Esophagus muscularis mucosa (tissue), 4 donors: ENCODE measurements around the gene HADH. TPM values are rescaled to one million over a fixed set of nuclear protein-coding genes. Genes with fewer than 3 reads are reported as not detected.

Experiments used
- DNase-seq: peaks from one replicate; pipeline ENCODE4 v3.0.0-alpha.2; 2017; ENCODE audit errors: extremely low spot score
- H3K27ac ChIP-seq, 4 donors: fragments of 200-600 bp; sonication (generic); replicated peaks in 1 of 4; 1 replicate in 3 of 4; 2 replicates in 1 of 4; pipeline ENCODE4 v1.5.1; 2016 to 2019; ENCODE audit warnings: mild to moderate bottlenecking in 1 of 4
- H3K27me3 ChIP-seq, 4 donors: fragments of 200-600 bp; sonication (generic); one replicate each; pipeline versions ENCODE4 v1.5.1 to v1.6.0; 2016 to 2019
- H3K36me3 ChIP-seq, 4 donors: fragments of 200-600 bp; sonication (generic); one replicate each; pipeline ENCODE4 v1.5.1; 2016 to 2019
- H3K4me1 ChIP-seq, 4 donors: fragments of 200-600 bp; sonication (generic); one replicate each; pipeline ENCODE4 v1.5.1; 2016 to 2019
- H3K4me3 ChIP-seq, 4 donors: fragments of 200-600 bp; sonication (generic); 1 replicate in 2 of 4; 2 replicates in 2 of 4; pipeline ENCODE4 v1.5.1; 2016 to 2019; ENCODE audit warnings: mild to moderate bottlenecking in 4 of 4, moderate library complexity in 1 of 4
- H3K9me3 ChIP-seq, 4 donors: fragments of 200-600 bp; sonication (generic); 1 replicate in 3 of 4; 2 replicates in 1 of 4; pipeline ENCODE4 v1.5.1; 2016 to 2019
- CTCF ChIP-seq, 3 experiments: fragments of 200-600 bp in 2 of 3; fragments of 450-650 bp in 1 of 3; sonication (generic) in 2 of 3; IDR thresholded peaks; one replicate each; pipeline ENCODE4 v1.5.1; 2017 to 2019; ENCODE audit warnings: antibody characterized with exemption in 3 of 3, mild to moderate bottlenecking in 2 of 3, moderate library complexity in 1 of 3
- EP300 ChIP-seq: sonication (generic); formaldehyde crosslinking; IDR thresholded peaks from one replicate; pipeline ENCODE4 v1.6.1; 2017; ENCODE audit warnings: antibody characterized with exemption
- POLR2A ChIP-seq: fragments of 450-650 bp; IDR thresholded peaks from one replicate; pipeline ENCODE4 v1.6.1; 2017; ENCODE audit warnings: antibody characterized with exemption, moderate library complexity, mild to moderate bottlenecking, low read depth
- POLR2AphosphoS5 ChIP-seq, 2 donors: sonication (generic); formaldehyde crosslinking; IDR thresholded peaks; one replicate each; pipeline ENCODE4 v1.6.1; 2017; ENCODE audit warnings: antibody characterized with exemption in 2 of 2
- WGBS: methylation state at CpG from one replicate; pipeline ENCODE4 v1.1.5; 2018; 5-methylcytosine and 5-hydroxymethylcytosine counted together
- intact Hi-C: fragments of 100-400 bp; cut with DNase I; formaldehyde crosslinking; loops from one replicate; pipeline ENCODE4 v1.15.1; 2023
- total RNA-seq, 4 donors: library from RNA; depleted of rRNA; stranded (reverse); fragments of >200 nt; gene quantifications; one replicate each; pipeline versions ENCODE4 v1.1.0 to v1.2.1, GENCODE V29; 2016

The HADH gene
- total RNA-seq, 4 donors from 2014 or later = 60.8 to 176 (median 108) TPM

GRCh38 chr4:108037884-108038283 is 48.2 kb downstream of the HADH start:
- TF ChIP-seq EP300 (no peak), POLR2A (no peak), POLR2AphosphoS5 (IDR thresholded peaks at IDR 0.05) (no peak), CTCF (IDR thresholded peaks at IDR 0.05) (no peak)
- WGBS = 84% methylated on average over 2 of the region's 2 CpGs

GRCh38 chr4:108042927-108043326 is 53.2 kb downstream of the HADH start:
- DNase-seq = no peak
- TF ChIP-seq EP300 (no peak), CTCF (IDR thresholded peaks at IDR 0.05) (no peak), POLR2A (no peak), POLR2AphosphoS5 (IDR thresholded peaks at IDR 0.05) (no peak)
- Histone ChIP-seq H3K9me3 (no peaks in the 10 kb centered on the region), H3K27ac (no peak overlapping the region), H3K4me3 (no peak overlapping the region), H3K27me3 (no peaks in the 10 kb centered on the region), H3K36me3 (no peaks in the 10 kb centered on the region), H3K4me1 (peaks cover 5 to 34% (median 29%) of the 10 kb centered on the region in 4 donors)
- intact Hi-C loops = no loop called here
- 97% methylated on average over 3 of the region's 3 CpGs for WGBS

More at GRCh38 chr4:108037884-108038283, 48.2 kb downstream of the HADH start:
- H3K9me3 ChIP-seq = no peaks in the 10 kb centered on the region
- no peak for DNase-seq
- peaks cover 0 to 5% (median 0%) of the 10 kb centered on the region in 4 donors for H3K4me1 ChIP-seq
- H3K27me3 ChIP-seq = no peaks in the 10 kb centered on the region
- intact Hi-C loops = no loop called here
- peaks cover 16 to 35% (median 21%) of the 10 kb centered on the region in 4 donors for H3K36me3 ChIP-seq
- H3K27ac ChIP-seq = no peak overlapping the region
- H3K4me3 ChIP-seq = no peak overlapping the region

- H3K27ac ChIP-seq = no peak overlapping the region
- H3K9me3 ChIP-seq = no peaks in the 10 kb centered on the region
- H3K27me3 ChIP-seq = no peaks in the 10 kb centered on the region
- no peak overlapping the region for H3K4me3 ChIP-seq
- TF ChIP-seq EP300 (no peak), CTCF (IDR thresholded peaks at IDR 0.05) (no peak), POLR2AphosphoS5 (IDR thresholded peaks at IDR 0.05) (no peak), POLR2A (no peak)
- WGBS = 73% methylated on average over 5 of the region's 5 CpGs
- DNase-seq = no peak
- intact Hi-C loops = no loop called here
- H3K4me1 ChIP-seq = peaks cover 5 to 40% (median 35%) of the 10 kb centered on the region in 4 donors
- H3K36me3 ChIP-seq = no peaks in the 10 kb centered on the region
These were observed 53.8 kb downstream of the HADH start for GRCh38 chr4:108043526-108043925.

GRCh38 chr4:108044951-108045686 is 55.4 kb downstream of the HADH start:
- Histone ChIP-seq H3K9me3 (no peaks in the 10 kb centered on the region), H3K27ac (peak overlapping the region in 3 of 4 donors; percentile 43 to 60 (median 45)), H3K27me3 (no peaks in the 10 kb centered on the region), H3K4me1 (peaks cover 5 to 40% (median 36%) of the 10 kb centered on the region in 4 donors), H3K4me3 (no peak overlapping the region), H3K36me3 (no peaks in the 10 kb centered on the region)
- intact Hi-C loops = no loop called here
- TF ChIP-seq EP300 (no peak), POLR2AphosphoS5 (IDR thresholded peaks at IDR 0.05) (no peak), CTCF (IDR thresholded peaks at IDR 0.05) (no peak), POLR2A (no peak)
- WGBS = 58% methylated on average over 9 of the region's 9 CpGs
- no peak for DNase-seq
